Glutamatergic neuron (in vitro differentiated cells): ENCODE results near the gene KMO. TPM values are rescaled to one million over a fixed set of nuclear protein-coding genes. Genes with fewer than 3 reads are reported as not detected.

Experiments
- DNase-seq: peaks from one replicate; pipeline ENCODE4 v3.0.0; 2022
- H3K27ac Mint-ChIP-seq: one replicate; pipeline ENCODE4 v1.8.0; 2020; ENCODE audit warnings: mild to moderate bottlenecking, mixed read lengths, inconsistent platforms; ENCODE audit not compliant: unreplicated experiment
- H3K27me3 Mint-ChIP-seq: one replicate; pipeline ENCODE4 v1.8.0; 2020; ENCODE audit warnings: mild to moderate bottlenecking, moderate library complexity, mixed read lengths, inconsistent platforms; ENCODE audit not compliant: unreplicated experiment
- H3K36me3 Mint-ChIP-seq: one replicate; pipeline ENCODE4 v1.8.0; 2020; ENCODE audit warnings: mild to moderate bottlenecking, mixed read lengths, inconsistent platforms; ENCODE audit not compliant: unreplicated experiment
- H3K4me1 Mint-ChIP-seq: one replicate; pipeline ENCODE4 v1.8.0; 2020; ENCODE audit warnings: mild to moderate bottlenecking, low read depth, mixed read lengths, inconsistent platforms; ENCODE audit not compliant: unreplicated experiment
- H3K4me3 Mint-ChIP-seq: one replicate; pipeline ENCODE4 v1.8.0; 2020; ENCODE audit warnings: mild to moderate bottlenecking, mixed read lengths, inconsistent platforms; ENCODE audit not compliant: unreplicated experiment
- H3K9me3 Mint-ChIP-seq: one replicate; pipeline ENCODE4 v1.8.0; 2020; ENCODE audit warnings: mild to moderate bottlenecking, moderate library complexity, mixed read lengths, inconsistent platforms; ENCODE audit not compliant: unreplicated experiment
- CTCF ChIP-seq: fragments of 200-600 bp; sonication (generic); IDR thresholded peaks from one replicate; pipeline ENCODE4 v1.5.0; 2021; ENCODE audit not compliant: partially characterized antibody, unreplicated experiment
- total RNA-seq: library from RNA; stranded (reverse); fragmentation: NEBNext Ultra II Directional; extraction: Animal tissue kit (Norgen Biotek cat#: 25700); gene quantifications from one replicate; pipeline ENCODE4 v1.2.1, GENCODE V29; 2021; ENCODE audit not compliant: unreplicated experiment

KMO gene
- total RNA-seq, 1 donor from 2014 or later: not detected

GRCh38 chr1:241598249-241598648 lies 66.1 kb downstream of the KMO start:
- Mint-ChIP-seq H3K4me3 (no peak overlapping the region), H3K4me1 (peaks cover 4% of the 10 kb centered on the region), H3K9me3 (no peaks in the 10 kb centered on the region), H3K27me3 (no peaks in the 10 kb centered on the region), H3K36me3 (no peaks in the 10 kb centered on the region), H3K27ac (no peak overlapping the region)
- DNase-seq: no peak
- TF ChIP-seq CTCF: no peak

GRCh38 chr1:241600496-241600901 lies 68.3 kb downstream of the KMO start:
- Mint-ChIP-seq H3K27ac (no peak overlapping the region), H3K36me3 (no peaks in the 10 kb centered on the region)

GRCh38 chr1:241603731-241604245 lies 71.6 kb downstream of the KMO start:
- no peak for TF ChIP-seq CTCF
- Mint-ChIP-seq H3K27ac (no peak overlapping the region), H3K27me3 (no peaks in the 10 kb centered on the region), H3K4me3 (no peak overlapping the region), H3K9me3 (no peaks in the 10 kb centered on the region), H3K4me1 (no peaks in the 10 kb centered on the region), H3K36me3 (no peaks in the 10 kb centered on the region)
- DNase-seq: no peak

More at GRCh38 chr1:241600496-241600901, 68.3 kb downstream of the KMO start:
- no peak for DNase-seq
- no peaks in the 10 kb centered on the region for H3K27me3 Mint-ChIP-seq
- H3K4me1 Mint-ChIP-seq: peaks cover 4% of the 10 kb centered on the region
- no peak overlapping the region for H3K4me3 Mint-ChIP-seq
- H3K9me3 Mint-ChIP-seq: no peaks in the 10 kb centered on the region
- TF ChIP-seq CTCF: no peak

- no peaks in the 10 kb centered on the region for H3K4me1 Mint-ChIP-seq
- TF ChIP-seq CTCF: no peak
- no peak overlapping the region for H3K4me3 Mint-ChIP-seq
Observed at GRCh38 chr1:241605146-241605805, 73.1 kb downstream of the KMO start.

GRCh38 chr1:241606544-241606943 lies 74.4 kb downstream of the KMO start:
- Mint-ChIP-seq H3K27ac (no peak overlapping the region), H3K36me3 (no peaks in the 10 kb centered on the region), H3K4me1 (no peaks in the 10 kb centered on the region), H3K4me3 (no peak overlapping the region), H3K27me3 (no peaks in the 10 kb centered on the region), H3K9me3 (no peaks in the 10 kb centered on the region)
- DNase-seq: no peak
- TF ChIP-seq CTCF: no peak

More at GRCh38 chr1:241605146-241605805, 73.1 kb downstream of the KMO start:
- no peak for DNase-seq
- H3K27ac Mint-ChIP-seq: no peak overlapping the region
- no peaks in the 10 kb centered on the region for H3K9me3 Mint-ChIP-seq
- H3K27me3 Mint-ChIP-seq: no peaks in the 10 kb centered on the region
- no peaks in the 10 kb centered on the region for H3K36me3 Mint-ChIP-seq
